Measurements from ENCODE around the gene CDIPT.
A peak's percentile ranks its signal among the peaks of the same experiment; 100 is the strongest.

DNA sequence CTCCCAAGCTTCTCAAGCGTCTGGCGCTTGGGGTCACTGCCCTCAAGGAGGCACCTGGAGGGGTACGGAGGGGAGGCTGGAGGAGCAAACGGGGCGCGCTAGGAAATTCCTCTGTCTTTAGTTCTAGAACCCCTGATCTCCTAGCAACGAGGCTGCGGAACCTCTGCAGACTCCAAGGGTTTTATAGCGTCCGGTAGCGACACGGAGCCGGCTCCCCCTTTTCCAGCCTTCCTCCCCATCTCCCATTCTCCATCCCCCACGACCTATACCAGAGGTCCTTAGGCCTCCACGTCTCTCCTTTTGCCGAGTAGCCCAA, 601 bp upstream of the CDIPT start:
- TF ChIP-seq, protein P1, sequence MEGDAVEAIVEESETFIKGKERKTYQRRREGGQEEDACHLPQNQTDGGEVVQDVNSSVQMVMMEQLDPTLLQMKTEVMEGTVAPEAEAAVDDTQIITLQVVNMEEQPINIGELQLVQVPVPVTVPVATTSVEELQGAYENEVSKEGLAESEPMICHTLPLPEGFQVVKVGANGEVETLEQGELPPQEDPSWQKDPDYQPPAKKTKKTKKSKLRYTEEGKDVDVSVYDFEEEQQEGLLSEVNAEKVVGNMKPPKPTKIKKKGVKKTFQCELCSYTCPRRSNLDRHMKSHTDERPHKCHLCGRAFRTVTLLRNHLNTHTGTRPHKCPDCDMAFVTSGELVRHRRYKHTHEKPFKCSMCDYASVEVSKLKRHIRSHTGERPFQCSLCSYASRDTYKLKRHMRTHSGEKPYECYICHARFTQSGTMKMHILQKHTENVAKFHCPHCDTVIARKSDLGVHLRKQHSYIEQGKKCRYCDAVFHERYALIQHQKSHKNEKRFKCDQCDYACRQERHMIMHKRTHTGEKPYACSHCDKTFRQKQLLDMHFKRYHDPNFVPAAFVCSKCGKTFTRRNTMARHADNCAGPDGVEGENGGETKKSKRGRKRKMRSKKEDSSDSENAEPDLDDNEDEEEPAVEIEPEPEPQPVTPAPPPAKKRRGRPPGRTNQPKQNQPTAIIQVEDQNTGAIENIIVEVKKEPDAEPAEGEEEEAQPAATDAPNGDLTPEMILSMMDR (IDR thresholded peaks at IDR 0.05): peak in 1 of 3 experiments; percentile 11
- TF ChIP-seq POLR2A (IDR thresholded peaks at IDR 0.05) (no peak), POLR2AphosphoS5 (IDR thresholded peaks at IDR 0.05; ENCODE audit: insufficient read depth in 1 of 2, low read depth in 1 of 2) (no peak)

Data from vagina (tissue), 2 donors.